MM.1S (cell line): Measurements from ENCODE around the gene CDK16.

Experiments
- DNase-seq: peaks from one replicate; pipeline ENCODE4 v3.0.0-alpha.2; 2015
- H2AFZ ChIP-seq: fragments of 300-600 bp; sonication (generic); 2 replicates; pipeline ENCODE4 v1.6.0; 2016; ENCODE audit warnings: antibody characterized with exemption, low read length
- H3F3A ChIP-seq: fragments of 300-600 bp; sonication (generic); 2 replicates; pipeline ENCODE4 v1.6.1; 2016; ENCODE audit warnings: mild to moderate bottlenecking, antibody characterized with exemption, low read length, moderate library complexity, mixed read lengths; ENCODE audit not compliant: insufficient read depth
- H3K27ac ChIP-seq: fragments of 300-600 bp; sonication (generic); 2 replicates; pipeline ENCODE4 v1.5.1; 2016; ENCODE audit warnings: mild to moderate bottlenecking, low read length
- H3K27me3 ChIP-seq: fragments of 300-600 bp; sonication (generic); replicated peaks from 2 replicates; pipeline ENCODE4 v1.6.0; 2016; ENCODE audit warnings: low read length; ENCODE audit not compliant: insufficient read depth
- H3K36me3 ChIP-seq: fragments of 300-600 bp; sonication (generic); replicated peaks from 2 replicates; pipeline ENCODE4 v1.6.1; 2016; ENCODE audit warnings: mild to moderate bottlenecking, low read length, mixed read lengths; ENCODE audit not compliant: insufficient read depth
- H3K4me1 ChIP-seq: fragments of 300-600 bp; sonication (generic); 2 replicates; pipeline ENCODE4 v1.6.1; 2016; ENCODE audit warnings: low read length, mixed read lengths
- H3K4me2 ChIP-seq: fragments of 300-600 bp; sonication (generic); 2 replicates; pipeline ENCODE4 v1.6.0; 2016; ENCODE audit warnings: low read depth, low read length
- H3K4me3 ChIP-seq: fragments of 300-600 bp; sonication (generic); 2 replicates; pipeline ENCODE4 v1.5.1; 2016; ENCODE audit warnings: low read length, mixed read lengths
- H3K79me2 ChIP-seq: fragments of 300-600 bp; sonication (generic); 2 replicates; pipeline ENCODE4 v1.6.1; 2016; ENCODE audit warnings: mixed run types, low read length, mixed read lengths
- H3K9ac ChIP-seq: fragments of 300-600 bp; sonication (generic); 2 replicates; pipeline ENCODE4 v1.6.1; 2016; ENCODE audit warnings: low read length, mixed read lengths
- H3K9me2 ChIP-seq: fragments of 300-600 bp; sonication (generic); replicated peaks from 2 replicates; pipeline ENCODE4 v1.6.1; 2016; ENCODE audit warnings: mild to moderate bottlenecking, low read length, mixed read lengths; ENCODE audit not compliant: insufficient read depth
- H3K9me3 ChIP-seq: fragments of 300-600 bp; sonication (generic); replicated peaks from 2 replicates; pipeline ENCODE4 v1.6.1; 2016; ENCODE audit warnings: mild to moderate bottlenecking, low read length, mixed read lengths; ENCODE audit not compliant: insufficient read depth
- H4K20me1 ChIP-seq: fragments of 300-600 bp; sonication (generic); 2 replicates; pipeline ENCODE4 v1.6.1; 2016; ENCODE audit warnings: mild to moderate bottlenecking, low read length, moderate library complexity, mixed read lengths; ENCODE audit not compliant: insufficient read depth
- EZH2 ChIP-seq: fragments of 300-600 bp; sonication (generic); optimal IDR thresholded peaks from 2 replicates; pipeline ENCODE3; 2017; ENCODE audit warnings: low read depth, mild to moderate bottlenecking, antibody characterized with exemption, low read length, mixed read lengths
- EZH2phosphoT487 ChIP-seq: fragments of 300-600 bp; sonication (generic); IDR thresholded peaks from 2 replicates; pipeline ENCODE4 v1.6.1; 2018; ENCODE audit warnings: antibody characterized with exemption, low read length
- TF ChIP-seq, protein P1 (sequence below): fragments of 300-600 bp; sonication (generic); IDR thresholded peaks from 2 replicates; pipeline ENCODE4 v1.5.1; 2016; ENCODE audit warnings: antibody characterized with exemption, low read length, mixed read lengths

Gene CDK16

DNA sequence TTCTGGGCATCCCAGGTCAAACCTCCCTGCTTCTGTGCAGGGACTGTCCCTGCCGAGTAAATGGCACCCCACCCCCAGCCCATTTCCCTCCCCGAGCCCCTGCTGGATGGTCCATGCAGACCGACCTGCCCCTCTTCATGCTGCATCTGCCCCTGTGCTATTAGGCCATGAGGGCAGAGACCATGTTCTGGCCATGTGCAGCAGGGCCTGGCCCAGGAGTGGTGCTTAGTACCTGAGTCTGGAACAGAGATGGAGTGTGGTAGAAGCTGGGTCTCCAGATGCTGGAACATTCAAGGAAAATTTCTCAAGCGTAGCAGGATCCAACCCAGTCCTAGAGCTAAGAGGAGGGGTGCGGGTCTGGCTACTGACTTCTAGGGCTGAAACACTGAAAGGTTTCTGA, 40.1 kb upstream of the CDK16 start:
- no peaks in the 10 kb centered on the region for H3K9me2 ChIP-seq
- no peaks in the 10 kb centered on the region for H3F3A ChIP-seq
- DNase-seq = no peak
- no peaks in the 10 kb centered on the region for H4K20me1 ChIP-seq
- H3K27me3 ChIP-seq = no peaks in the 10 kb centered on the region
- no peak overlapping the region for H3K9ac ChIP-seq
- H3K4me1 ChIP-seq = no peaks in the 10 kb centered on the region
- no peaks in the 10 kb centered on the region for H3K36me3 ChIP-seq
- no peak overlapping the region for H3K4me3 ChIP-seq
- no peak for TF ChIP-seq EZH2
- no peak for TF ChIP-seq EZH2phosphoT487
- TF ChIP-seq, protein P1, sequence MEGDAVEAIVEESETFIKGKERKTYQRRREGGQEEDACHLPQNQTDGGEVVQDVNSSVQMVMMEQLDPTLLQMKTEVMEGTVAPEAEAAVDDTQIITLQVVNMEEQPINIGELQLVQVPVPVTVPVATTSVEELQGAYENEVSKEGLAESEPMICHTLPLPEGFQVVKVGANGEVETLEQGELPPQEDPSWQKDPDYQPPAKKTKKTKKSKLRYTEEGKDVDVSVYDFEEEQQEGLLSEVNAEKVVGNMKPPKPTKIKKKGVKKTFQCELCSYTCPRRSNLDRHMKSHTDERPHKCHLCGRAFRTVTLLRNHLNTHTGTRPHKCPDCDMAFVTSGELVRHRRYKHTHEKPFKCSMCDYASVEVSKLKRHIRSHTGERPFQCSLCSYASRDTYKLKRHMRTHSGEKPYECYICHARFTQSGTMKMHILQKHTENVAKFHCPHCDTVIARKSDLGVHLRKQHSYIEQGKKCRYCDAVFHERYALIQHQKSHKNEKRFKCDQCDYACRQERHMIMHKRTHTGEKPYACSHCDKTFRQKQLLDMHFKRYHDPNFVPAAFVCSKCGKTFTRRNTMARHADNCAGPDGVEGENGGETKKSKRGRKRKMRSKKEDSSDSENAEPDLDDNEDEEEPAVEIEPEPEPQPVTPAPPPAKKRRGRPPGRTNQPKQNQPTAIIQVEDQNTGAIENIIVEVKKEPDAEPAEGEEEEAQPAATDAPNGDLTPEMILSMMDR = no peak
- H3K79me2 ChIP-seq = no peaks in the 10 kb centered on the region
- H3K9me3 ChIP-seq = no peaks in the 10 kb centered on the region
- H3K27ac ChIP-seq = no peak overlapping the region
- no peak overlapping the region for H3K4me2 ChIP-seq
- H2AFZ ChIP-seq = no peak overlapping the region

DNA sequence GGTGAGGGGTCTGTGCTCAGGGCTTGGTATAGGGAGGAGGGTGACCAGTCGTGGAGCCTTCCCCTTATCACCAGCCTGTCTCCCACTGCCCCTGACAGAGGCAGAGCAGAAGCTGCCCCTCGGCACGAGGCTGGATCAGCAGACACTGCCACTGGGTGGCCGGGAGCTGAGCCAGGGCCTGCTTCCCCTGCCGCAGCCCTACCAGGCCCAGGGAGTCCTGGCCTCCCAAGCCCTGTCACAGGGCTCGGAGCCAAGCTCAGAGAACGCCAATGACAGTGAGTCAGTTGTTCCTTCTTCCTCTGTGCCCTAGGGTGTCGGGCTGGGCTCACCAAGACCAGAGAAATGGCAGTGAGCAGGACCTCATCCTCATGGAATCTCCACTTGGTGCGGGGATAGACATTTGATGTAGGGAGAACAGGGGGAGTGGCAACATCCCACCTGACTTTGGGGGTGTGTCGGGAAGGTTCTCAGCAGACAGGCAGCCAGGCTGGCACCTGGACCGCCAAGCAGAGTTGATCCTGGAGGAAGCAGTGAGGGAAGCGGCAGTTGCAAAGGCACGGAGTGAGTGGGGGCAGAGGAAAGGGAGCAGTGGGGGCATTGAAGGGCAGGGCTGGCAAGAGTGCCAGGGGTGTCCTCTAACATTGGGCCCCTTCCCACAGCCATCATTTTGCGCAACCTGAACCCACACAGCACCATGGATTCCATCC, 39.1 kb upstream of the CDK16 start:
- Histone ChIP-seq H2AFZ (no peak overlapping the region), H4K20me1 (no peaks in the 10 kb centered on the region), H3F3A (no peaks in the 10 kb centered on the region), H3K4me3 (no peak overlapping the region), H3K79me2 (no peaks in the 10 kb centered on the region), H3K4me1 (no peaks in the 10 kb centered on the region), H3K27ac (no peak overlapping the region), H3K9me2 (no peaks in the 10 kb centered on the region), H3K9ac (no peak overlapping the region), H3K36me3 (no peaks in the 10 kb centered on the region), H3K9me3 (no peaks in the 10 kb centered on the region), H3K4me2 (no peak overlapping the region), H3K27me3 (no peaks in the 10 kb centered on the region)
- no peak for DNase-seq
- TF ChIP-seq EZH2 = no peak
- TF ChIP-seq EZH2phosphoT487 = no peak
- TF ChIP-seq, protein P1 = no peak

DNA sequence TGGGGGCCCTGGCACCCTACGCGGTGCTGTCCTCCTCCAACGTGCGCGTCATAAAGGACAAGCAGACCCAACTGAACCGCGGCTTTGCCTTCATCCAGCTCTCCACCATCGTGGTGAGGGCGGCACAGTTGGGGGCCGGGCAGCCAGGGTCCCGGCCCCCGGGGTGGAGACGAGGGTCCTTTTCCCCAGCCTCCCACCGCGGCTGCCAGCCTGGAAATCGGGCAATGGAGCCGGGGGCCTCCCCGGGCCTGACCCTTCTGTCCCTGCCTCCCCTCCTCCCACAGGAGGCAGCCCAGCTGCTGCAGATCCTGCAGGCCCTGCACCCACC, 38.6 kb upstream of the CDK16 start:
- H2AFZ ChIP-seq = no peak overlapping the region
- H3K9me3 ChIP-seq = no peaks in the 10 kb centered on the region
- H3K4me3 ChIP-seq = no peak overlapping the region
- no peak overlapping the region for H3K9ac ChIP-seq
- H3K79me2 ChIP-seq = no peaks in the 10 kb centered on the region
- H4K20me1 ChIP-seq = no peaks in the 10 kb centered on the region
- TF ChIP-seq, protein P1 = no peak
- no peak for TF ChIP-seq EZH2
- TF ChIP-seq EZH2phosphoT487 = no peak
- H3K27ac ChIP-seq = no peak overlapping the region
- H3F3A ChIP-seq = no peaks in the 10 kb centered on the region
- DNase-seq = no peak
- no peaks in the 10 kb centered on the region for H3K4me1 ChIP-seq
- no peak overlapping the region for H3K4me2 ChIP-seq
- no peaks in the 10 kb centered on the region for H3K27me3 ChIP-seq
- H3K9me2 ChIP-seq = no peaks in the 10 kb centered on the region
- no peaks in the 10 kb centered on the region for H3K36me3 ChIP-seq
